ENCODE data around the gene NOL9.

Gene NOL9

GRCh38 chr1:6517435-6517851 lies 36.9 kb downstream of the NOL9 start:
- no peak for DNase-seq

- no peak for DNase-seq
Measured at GRCh38 chr1:6515771-6516170, 38.5 kb downstream of the NOL9 start.

GRCh38 chr1:6513320-6513801 lies 41.0 kb downstream of the NOL9 start:
- no peak for DNase-seq

DNA sequence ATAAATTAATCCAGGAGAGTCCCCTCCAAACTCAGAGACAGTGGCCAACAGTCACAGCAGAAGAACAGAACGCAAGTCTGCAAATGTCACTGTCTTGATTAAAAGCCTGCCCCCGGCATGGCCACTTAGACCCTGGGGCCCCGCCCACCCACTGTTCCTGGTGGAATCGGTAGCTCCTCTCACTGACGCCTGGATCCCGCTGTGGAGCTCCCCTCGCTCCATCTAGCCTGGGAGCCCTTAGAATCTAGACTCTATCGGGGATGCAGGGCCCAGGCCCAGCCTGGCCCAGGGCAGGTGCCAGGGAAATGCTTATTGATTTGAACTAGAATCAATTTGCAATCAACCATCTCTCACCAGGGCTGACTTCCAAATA lies 41.4 kb downstream of the NOL9 start:
- no peak for DNase-seq

DNA sequence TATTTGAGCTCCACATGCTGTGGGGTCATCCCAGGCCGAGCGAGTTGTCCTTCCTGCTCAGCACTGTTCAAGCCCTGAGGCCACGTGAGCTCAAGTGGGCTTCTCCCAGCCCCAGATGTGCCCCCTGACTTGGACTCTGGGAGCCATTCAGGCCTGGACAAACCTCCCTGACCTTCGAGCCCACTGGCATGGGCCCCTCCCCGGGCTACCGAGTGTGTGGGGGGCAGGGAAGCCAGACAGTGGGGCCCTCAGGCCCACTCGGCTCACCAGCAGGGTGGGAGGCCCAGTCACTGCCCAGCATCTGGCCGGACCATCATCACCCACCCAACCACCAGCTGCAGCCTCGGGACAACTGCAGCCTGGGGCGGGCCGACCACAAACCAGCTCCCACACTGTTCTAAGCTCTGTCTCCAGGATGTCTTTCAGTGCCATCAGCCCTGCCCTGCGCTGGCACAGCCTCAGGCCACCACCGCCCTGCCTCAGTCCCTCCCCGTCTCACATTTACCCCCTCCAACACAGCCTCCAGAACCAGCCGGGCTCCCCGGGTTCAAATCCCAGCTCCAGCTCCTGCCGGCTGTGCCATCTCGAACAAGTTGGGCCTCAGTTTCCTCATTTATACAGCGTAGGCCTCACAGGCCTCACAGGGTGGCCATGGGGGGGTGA lies 41.9 kb downstream of the NOL9 start:
- DNase-seq = no peak

DNA sequence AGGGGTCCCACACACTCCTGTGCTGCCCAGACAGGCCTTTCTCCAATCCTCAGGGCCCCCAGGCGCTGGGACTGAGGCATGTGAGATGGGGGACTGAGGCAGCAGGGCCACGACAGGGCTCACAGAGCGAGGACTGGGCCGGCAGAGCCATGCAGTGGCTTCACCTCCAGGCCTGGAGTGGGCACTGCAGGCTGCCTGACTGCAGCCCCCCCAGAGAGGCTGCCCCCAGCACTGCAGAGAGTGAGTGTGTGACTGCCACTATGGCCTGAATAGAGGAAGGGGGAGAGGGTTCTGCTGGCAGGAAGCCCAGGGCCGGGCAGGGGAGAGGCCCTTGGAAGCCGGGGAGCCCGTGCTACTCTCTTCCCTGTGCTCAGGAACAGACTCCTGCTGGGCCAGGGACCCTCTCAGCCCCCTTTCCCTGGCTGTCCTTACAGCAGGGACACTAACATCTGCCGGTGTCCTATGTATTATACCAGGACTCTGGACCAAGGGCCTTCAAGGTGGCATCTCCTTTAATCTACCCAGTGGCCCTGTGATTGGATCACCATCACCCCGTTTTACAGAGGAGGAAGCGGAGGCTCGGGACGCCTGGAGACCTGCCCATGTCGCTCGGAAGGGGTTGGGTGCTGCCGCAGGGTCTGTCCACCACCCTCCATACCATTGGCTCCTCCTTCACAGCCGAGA lies 42.6 kb downstream of the NOL9 start:
- DNase-seq = no peak

DNA sequence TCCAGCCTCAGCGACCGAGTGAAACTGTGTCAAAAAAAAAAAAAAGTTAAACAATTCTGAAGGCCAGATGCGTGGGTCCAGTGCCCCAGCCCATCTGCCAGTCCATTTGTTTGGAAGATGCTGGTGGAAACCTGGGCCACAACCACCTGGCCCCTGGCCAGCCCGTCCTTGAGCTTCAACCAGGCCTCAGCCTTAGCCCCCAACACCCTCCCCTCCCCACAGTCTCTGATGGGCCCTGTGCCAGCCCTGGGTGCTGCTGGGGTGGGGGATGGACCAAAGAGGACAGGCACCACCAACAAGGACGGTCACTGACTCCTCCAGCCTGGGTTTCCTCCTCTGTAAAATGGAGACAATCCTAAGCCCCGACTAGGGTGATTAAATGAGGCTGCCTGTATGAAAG lies 43.3 kb downstream of the NOL9 start:
- DNase-seq = no peak

DNA sequence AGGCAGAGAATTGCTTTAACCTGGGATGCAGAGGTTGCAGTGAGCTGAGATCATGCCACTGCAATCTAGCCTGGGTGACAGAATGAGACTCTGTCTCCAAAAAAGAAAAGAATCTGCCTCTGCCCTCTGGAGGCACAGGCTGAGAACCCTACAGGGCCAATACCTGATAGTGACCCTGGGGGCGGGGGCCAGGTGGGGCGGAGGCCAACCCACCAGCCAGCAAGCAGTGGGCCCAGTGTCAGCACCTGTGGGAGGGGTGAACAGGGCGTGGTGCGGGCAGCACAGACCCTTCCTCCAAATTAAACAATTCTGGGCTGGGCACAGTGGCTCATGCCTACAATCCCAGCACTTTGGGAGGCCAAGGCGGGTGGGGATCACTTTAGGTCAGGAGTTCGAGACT lies 43.8 kb downstream of the NOL9 start:
- DNase-seq = no peak

DNA sequence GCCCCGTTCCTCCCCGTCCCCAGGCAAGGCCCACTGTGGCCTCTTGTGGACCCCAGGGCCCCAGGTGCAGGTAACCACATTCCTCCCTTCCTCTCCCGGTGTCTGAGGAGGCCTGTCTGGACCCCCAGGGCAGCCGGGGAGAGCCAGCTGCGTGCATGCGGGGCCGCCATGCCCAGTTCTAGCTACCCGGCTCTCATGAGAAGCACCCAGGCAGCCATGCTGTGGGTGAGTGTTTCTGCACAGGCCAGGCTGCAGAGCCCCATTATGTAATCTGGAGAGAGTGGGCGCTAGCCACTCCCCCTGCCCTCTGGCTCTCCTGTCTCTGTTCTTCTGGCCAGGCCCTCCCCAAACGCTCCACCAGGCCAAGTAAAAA lies 44.4 kb downstream of the NOL9 start:
- no peak for DNase-seq

GRCh38 chr1:6509220-6509918 lies 44.9 kb downstream of the NOL9 start:
- DNase-seq = no peak

- DNase-seq = no peak
Measured at GRCh38 chr1:6508816-6509189, 45.5 kb downstream of the NOL9 start.

DNA sequence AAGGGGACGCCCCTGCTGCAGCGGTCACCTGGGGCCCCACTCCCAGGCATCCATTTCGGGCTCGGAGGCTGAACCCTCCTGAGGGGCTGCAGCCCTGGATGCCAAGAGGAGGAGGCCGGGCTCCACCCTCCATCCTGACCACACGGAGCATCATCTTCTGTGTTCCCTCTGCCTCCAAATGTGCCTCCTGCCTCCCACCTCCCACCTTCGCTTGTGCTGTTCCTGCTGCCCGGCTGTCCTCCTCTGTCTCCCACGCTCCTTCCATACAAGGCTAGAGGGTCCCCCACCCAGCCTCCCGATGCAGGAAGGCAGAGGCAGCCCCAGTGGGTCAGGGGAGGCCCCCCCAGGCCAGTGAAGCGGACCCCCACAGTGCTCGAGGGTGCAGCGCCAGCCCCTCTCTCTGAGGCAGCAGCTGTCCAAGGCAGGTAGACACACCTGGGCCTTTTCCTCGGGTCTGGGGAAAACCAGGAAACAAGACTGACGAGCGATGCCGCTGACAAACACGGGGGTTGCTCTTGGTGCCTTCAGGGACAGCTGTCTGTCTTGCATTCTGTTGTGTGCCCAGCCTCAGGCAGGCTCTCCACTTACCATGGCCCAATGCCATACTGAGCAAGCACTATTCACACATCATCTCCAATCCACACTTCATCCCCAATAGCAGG lies 46.0 kb downstream of the NOL9 start:
- no peak for DNase-seq

DNA sequence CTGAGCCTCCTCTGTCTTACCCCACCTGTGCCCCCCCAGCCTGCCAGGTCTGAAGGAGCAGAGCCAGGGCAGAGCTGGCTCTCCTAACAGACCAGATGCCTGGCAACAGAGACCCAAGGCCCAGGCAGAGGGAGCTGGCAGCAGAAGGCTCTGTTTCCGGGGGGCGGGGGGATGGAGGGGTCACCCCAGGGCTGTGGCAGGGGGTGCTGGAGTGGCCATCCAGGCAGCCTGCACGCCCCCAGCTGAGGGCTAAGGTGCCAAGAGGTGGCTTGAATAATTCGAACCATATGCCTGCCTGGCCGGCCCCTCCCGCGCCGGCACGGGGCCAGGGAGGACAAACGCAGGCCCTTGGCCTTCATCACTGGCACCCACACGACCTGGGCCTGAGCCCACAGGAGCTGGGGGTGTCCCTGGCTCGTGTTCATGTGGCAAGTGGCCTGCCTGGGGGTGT lies 46.8 kb downstream of the NOL9 start:
- DNase-seq = no peak

GRCh38 chr1:6507037-6507428 lies 47.3 kb downstream of the NOL9 start:
- no peak for DNase-seq

DNA sequence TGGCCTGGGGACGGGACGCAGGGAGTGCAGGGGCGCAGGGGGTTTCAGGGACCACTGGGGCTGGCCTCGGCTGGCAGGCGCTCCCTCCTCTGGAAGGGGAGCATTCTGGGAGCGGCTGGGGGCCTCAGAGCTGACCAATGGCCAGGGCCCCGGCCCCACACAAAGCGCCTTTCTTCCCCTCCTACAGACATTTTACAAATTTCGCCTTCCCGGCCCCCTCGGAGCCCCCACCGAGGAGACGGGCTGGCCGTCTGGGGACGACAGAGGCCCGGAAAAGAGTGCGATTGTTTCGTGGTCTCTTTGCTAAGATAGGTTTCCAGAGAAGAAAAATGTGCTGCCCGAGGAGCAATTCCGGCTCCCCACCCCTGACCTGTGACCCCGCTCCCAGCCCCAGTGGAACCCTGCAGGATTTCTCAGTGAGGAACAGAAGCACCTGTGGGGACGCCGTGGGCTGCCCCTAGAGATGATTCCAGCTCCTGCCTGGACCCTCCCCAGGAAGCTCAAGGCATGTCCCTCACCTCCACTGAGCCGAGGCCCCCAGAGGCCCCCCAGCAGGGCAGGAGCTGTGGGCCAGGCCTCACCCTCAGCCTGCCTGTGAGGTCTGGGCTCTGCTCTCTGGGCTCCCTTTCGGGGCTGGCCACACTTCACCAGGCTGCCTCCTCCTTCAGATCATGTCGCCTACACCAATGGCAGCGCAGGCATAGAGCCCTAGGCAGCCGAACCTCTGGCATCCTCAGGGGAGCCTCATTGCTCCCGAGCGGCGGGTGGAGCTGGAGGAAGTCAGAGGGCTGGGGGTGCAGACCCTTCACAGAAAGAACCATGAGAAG lies 47.9 kb downstream of the NOL9 start:
- no peak for DNase-seq

DNA sequence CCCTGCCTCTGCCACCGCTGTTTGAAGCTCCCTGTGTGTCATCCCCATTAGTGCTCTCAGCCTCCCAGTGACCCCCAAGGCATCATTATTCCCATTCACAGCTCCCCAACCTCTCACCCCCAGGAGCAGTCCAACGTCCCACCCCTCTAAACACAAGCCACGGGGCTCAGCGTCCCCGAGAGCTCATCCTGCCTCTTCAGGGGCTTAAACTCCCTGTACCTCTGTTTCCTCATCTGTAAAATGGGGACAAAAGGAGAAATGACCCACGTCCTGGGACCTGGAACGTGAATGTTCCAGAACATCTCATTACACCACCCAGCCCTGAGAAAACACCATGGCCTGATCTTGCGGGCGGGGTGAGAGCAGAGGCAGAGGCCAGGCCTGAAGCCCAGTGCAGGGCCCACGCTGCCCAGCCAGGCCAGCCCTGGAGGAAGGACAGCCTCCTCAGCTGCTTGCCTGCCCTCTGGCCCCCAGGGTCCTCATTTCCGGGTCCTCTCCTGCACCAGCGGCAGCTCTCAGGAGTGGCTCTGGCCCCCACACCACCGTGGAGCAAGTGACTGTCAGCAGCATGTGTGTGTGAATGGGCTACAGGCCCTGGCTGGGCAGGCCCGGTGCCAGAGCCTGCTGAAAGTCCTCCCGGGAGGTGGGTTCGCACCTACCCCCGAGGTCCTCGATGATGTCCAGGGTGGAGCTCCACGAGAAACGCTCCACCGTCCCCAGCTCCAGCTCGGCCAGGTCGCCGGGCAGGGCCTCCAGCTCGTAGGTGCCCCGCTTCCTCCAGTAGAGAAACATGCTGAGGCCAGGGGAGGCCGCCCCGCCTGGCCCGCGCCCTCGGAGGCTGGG lies 48.7 kb downstream of the NOL9 start:
- DNase-seq = no peak

DNA sequence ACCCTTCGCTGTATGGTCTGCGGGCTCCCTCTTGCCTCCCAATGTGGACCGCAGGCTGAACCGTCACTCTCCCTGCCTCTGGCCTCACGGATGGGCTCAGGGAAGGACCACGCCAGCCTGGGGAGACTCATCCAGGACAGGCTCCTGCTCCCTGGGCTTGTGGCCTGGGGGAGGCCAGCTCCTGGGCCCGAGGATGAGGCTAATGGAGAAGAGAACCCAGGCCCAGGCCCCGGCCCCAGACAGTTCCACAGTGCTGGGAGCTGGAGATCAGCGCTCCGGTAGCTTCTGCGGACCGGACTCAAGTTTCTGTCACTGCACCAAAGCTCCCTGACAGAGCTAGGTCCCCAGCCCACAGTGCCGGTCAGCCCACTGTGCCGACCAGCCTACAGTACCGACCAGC lies 49.4 kb downstream of the NOL9 start:
- DNase-seq = no peak

- DNase-seq = no peak
Measured at GRCh38 chr1:6503884-6504602, 50.3 kb downstream of the NOL9 start.

GRCh38 chr1:6502000-6502891 lies 52.1 kb downstream of the NOL9 start:
- no peak for DNase-seq

DNA sequence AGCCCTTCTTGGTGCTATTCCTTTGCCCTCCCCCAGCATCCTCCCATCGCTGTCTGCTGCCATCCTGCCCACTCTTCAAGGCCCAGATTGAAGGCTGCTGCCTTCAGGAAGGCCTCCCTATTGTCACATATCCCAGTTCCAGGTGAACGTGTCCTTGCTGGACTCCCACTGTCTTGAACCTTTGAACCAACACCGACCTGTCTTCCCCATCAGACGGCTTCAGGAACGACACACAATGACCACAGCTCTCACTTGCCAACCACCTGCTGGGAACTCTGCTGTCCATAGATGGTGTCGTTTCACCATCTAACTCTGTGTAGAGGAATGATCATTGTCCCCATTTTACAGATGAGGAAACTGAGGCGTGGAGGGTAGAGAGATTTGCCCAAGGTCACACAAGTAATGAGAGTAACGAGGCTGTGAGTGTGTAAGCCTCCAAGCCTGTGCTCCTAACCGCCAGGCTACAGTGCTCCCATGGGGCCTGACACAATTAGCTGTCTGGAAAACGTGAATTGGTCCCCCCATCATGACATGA lies 53.0 kb downstream of the NOL9 start:
- no peak for DNase-seq
